Liver (tissue), 9 donors: ENCODE results near the gene CCDC152. TPM values are rescaled to one million over a fixed set of nuclear protein-coding genes. Genes with fewer than 3 reads are reported as not detected.

Experiments used
- DNase-seq: peaks from one replicate; pipeline ENCODE4 v3.0.0-alpha.2; 2017; ENCODE audit warnings: low spot score
- H3K27ac ChIP-seq, 2 donors: one replicate each; pipeline ENCODE4 v1.7.0; 2013; ENCODE audit warnings: inconsistent platforms in 2 of 2, low read length in 2 of 2, control low read depth in 1 of 2, low read depth in 1 of 2, mild to moderate bottlenecking in 1 of 2
- H3K27me3 ChIP-seq, 4 donors: one replicate each; pipeline versions ENCODE4 v1.6.1 to v1.7.0; 2013; ENCODE audit warnings: low read length in 3 of 4, inconsistent platforms in 1 of 4, mild to moderate bottlenecking in 1 of 4, moderate library complexity in 1 of 4; ENCODE audit not compliant: control insufficient read depth in 4 of 4, insufficient read depth in 4 of 4
- H3K36me3 ChIP-seq, 4 donors: one replicate each; pipeline versions ENCODE4 v1.6.1 to v1.7.0; 2013; ENCODE audit warnings: low read length in 3 of 4, mild to moderate bottlenecking in 3 of 4, low read depth in 1 of 4, moderate library complexity in 1 of 4; ENCODE audit not compliant: control insufficient read depth in 4 of 4, insufficient read depth in 3 of 4
- H3K4me1 ChIP-seq, 4 donors: one replicate each; pipeline versions ENCODE4 v1.6.1 to v1.7.0; 2013; ENCODE audit warnings: low read length in 3 of 4, mild to moderate bottlenecking in 3 of 4, moderate library complexity in 1 of 4; ENCODE audit not compliant: control insufficient read depth in 4 of 4, insufficient read depth in 4 of 4
- H3K4me3 ChIP-seq, 3 donors: one replicate each; pipeline versions ENCODE4 v1.6.1 to v1.7.0; 2013; ENCODE audit warnings: low read length in 3 of 3, control low read depth in 1 of 3, low read depth in 1 of 3, mild to moderate bottlenecking in 1 of 3
- H3K9ac ChIP-seq, 2 donors: one replicate each; pipeline ENCODE4 v1.7.0; 2013; ENCODE audit warnings: low read length in 2 of 2, mild to moderate bottlenecking in 2 of 2, moderate library complexity in 2 of 2, control low read depth in 1 of 2, low read depth in 1 of 2
- H3K9me3 ChIP-seq, 4 donors: one replicate each; pipeline versions ENCODE4 v1.6.1 to v1.7.0; 2013; ENCODE audit warnings: low read length in 3 of 4; ENCODE audit not compliant: control insufficient read depth in 4 of 4
- ATF3 ChIP-seq: IDR thresholded peaks from 2 replicates; pipeline ENCODE4 v1.6.1; 2016; ENCODE audit warnings: antibody characterized with exemption
- CTCF ChIP-seq: fragments of 150-350 bp; IDR thresholded peaks from 2 replicates; pipeline ENCODE4 v1.5.1; 2017; ENCODE audit warnings: improper control_type of control experiment, low read depth, low read length; ENCODE audit not compliant: missing input control
- FOXA2 ChIP-seq: IDR thresholded peaks from 2 replicates; pipeline ENCODE4 v1.6.1; 2016; ENCODE audit warnings: antibody characterized with exemption
- GABPA ChIP-seq, 2 donors: IDR thresholded peaks in 1 of 2; conservative IDR thresholded peaks in 1 of 2; 2 replicates each; pipeline ENCODE4 v1.6.1; 2016; ENCODE audit warnings: antibody characterized with exemption in 2 of 2, mild to moderate bottlenecking in 1 of 2, moderate library complexity in 1 of 2
- HNF4A ChIP-seq, 2 donors: conservative IDR thresholded peaks; 2 replicates each; pipeline ENCODE4 v1.6.1; 2016; ENCODE audit warnings: antibody characterized with exemption in 2 of 2, mild to moderate bottlenecking in 2 of 2
- HNF4G ChIP-seq: IDR thresholded peaks from 2 replicates; pipeline ENCODE4 v1.6.1; 2016; ENCODE audit warnings: antibody characterized with exemption
- JUND ChIP-seq, 2 donors: IDR thresholded peaks; 2 replicates each; pipeline ENCODE4 v1.6.1; 2016; ENCODE audit warnings: antibody characterized with exemption in 2 of 2
- MAX ChIP-seq: IDR thresholded peaks from 2 replicates; pipeline ENCODE4 v1.6.1; 2016; ENCODE audit warnings: antibody characterized with exemption
- NR2F2 ChIP-seq: IDR thresholded peaks from 2 replicates; pipeline ENCODE4 v1.6.1; 2016; ENCODE audit warnings: antibody characterized with exemption
- RAD21 ChIP-seq, 2 donors: IDR thresholded peaks; 2 replicates each; pipeline ENCODE4 v1.6.1; 2016; ENCODE audit warnings: antibody characterized with exemption in 2 of 2, mild to moderate bottlenecking in 2 of 2
- REST ChIP-seq: IDR thresholded peaks from 2 replicates; pipeline ENCODE4 v1.6.1; 2016; ENCODE audit warnings: antibody characterized with exemption, mild to moderate bottlenecking
- SP1 ChIP-seq: IDR thresholded peaks from 2 replicates; pipeline ENCODE4 v1.6.1; 2018; ENCODE audit warnings: antibody characterized with exemption, mild to moderate bottlenecking
- TAF1 ChIP-seq: conservative IDR thresholded peaks from 2 replicates; pipeline ENCODE4 v1.6.1; 2016; ENCODE audit warnings: antibody characterized with exemption, mild to moderate bottlenecking
- YY1 ChIP-seq: IDR thresholded peaks from 2 replicates; pipeline ENCODE4 v1.6.1; 2016; ENCODE audit warnings: antibody characterized with exemption, mild to moderate bottlenecking
- WGBS: extraction: QIAGEN DNeasy Blood & Tissue Kit; methylation state at CpG from one replicate; pipeline ENCODE4 v1.1.7; 2013; 5-methylcytosine and 5-hydroxymethylcytosine counted together
- polyA plus RNA-seq, 2 donors: library from polyadenylated mRNA; stranded (reverse) in 1 of 2; unstranded in 1 of 2; fragments of 200-250 nt in 1 of 2; fragments of >200 nt in 1 of 2; fragmentation: Nextera tagmentation in 1 of 2; extraction: Ambion mirVana in 1 of 2; gene quantifications; one replicate each; pipeline versions ENCODE4 v1.2.1 to v1.2.3, GENCODE V29; 2013 to 2015
- total RNA-seq, 2 donors: library from RNA; depleted of rRNA; stranded (reverse); fragments of >200 nt; gene quantifications; one replicate each; pipeline ENCODE4 v1.2.3, GENCODE V29; 2014
- donor health status: healthy.
- donor health status: healthy.
- donor health status: healthy.
- donor health status: healthy.
- donor health status: healthy.

The CCDC152 gene
- total and polyA plus RNA-seq, 4 donors = 0.08 to 81.4 (median 3.3) TPM

GRCh38 chr5:42839196-42839595 lies 82.6 kb downstream of the CCDC152 start:
- H3K27ac ChIP-seq = no peak overlapping the region
- WGBS = 67% methylated on average over 3 of the region's 3 CpGs

More at GRCh38 chr5:42839196-42839595, 82.6 kb downstream of the CCDC152 start:
- Histone ChIP-seq H3K27me3 (no peaks in the 10 kb centered on the region), H3K9ac (no peak overlapping the region), H3K4me3 (no peak overlapping the region), H3K36me3 (no peaks in the 10 kb centered on the region), H3K9me3 (no peaks in the 10 kb centered on the region), H3K4me1 (peaks cover 13 to 47% (median 32%) of the 10 kb centered on the region in 4 donors)
- DNase-seq = no peak
- TF ChIP-seq NR2F2 = no peak
- no peak for TF ChIP-seq YY1
- no peak for TF ChIP-seq JUND (IDR thresholded peaks at IDR 0.05)
- TF ChIP-seq HNF4A (conservative IDR thresholded peaks at IDR 0.05) = no peak
- TF ChIP-seq MAX = no peak
- no peak for TF ChIP-seq ATF3
- no peak for TF ChIP-seq FOXA2
- TF ChIP-seq GABPA (IDR thresholded peaks at IDR 0.05 in 1 of 2, conservative IDR thresholded peaks at IDR 0.05 in 1 of 2) = no peak
- no peak for TF ChIP-seq CTCF
- no peak for TF ChIP-seq SP1
- TF ChIP-seq TAF1 = no peak
- no peak for TF ChIP-seq REST
- no peak for TF ChIP-seq RAD21 (IDR thresholded peaks at IDR 0.05)
- TF ChIP-seq HNF4G = no peak
